ENCODE results near the gene CENPN.

The CENPN gene

GRCh38 chr16:80992676-80993293 is 14.2 kb upstream of the CENPN start:
- no peak for DNase-seq

GRCh38 chr16:80993307-80993706 is 13.7 kb upstream of the CENPN start:
- no peak for DNase-seq

GRCh38 chr16:80993834-80994233 is 13.2 kb upstream of the CENPN start:
- no peak for DNase-seq

- DNase-seq: no peak
Measured at GRCh38 chr16:80994451-80994850, 12.6 kb upstream of the CENPN start.

- DNase-seq: no peak
Measured at GRCh38 chr16:80996688-80997138, 10.3 kb upstream of the CENPN start.

GRCh38 chr16:80997139-80997798 is 9.7 kb upstream of the CENPN start:
- DNase-seq: peak; percentile 52

- no peak for DNase-seq
Measured at GRCh38 chr16:80997964-80998620, 8.9 kb upstream of the CENPN start.

- DNase-seq: no peak
Measured at GRCh38 chr16:81000873-81001272, 6.1 kb upstream of the CENPN start.

GRCh38 chr16:81001330-81001729 is 5.7 kb upstream of the CENPN start:
- DNase-seq: no peak

GRCh38 chr16:81003064-81003463 is 4.0 kb upstream of the CENPN start:
- DNase-seq: no peak

- DNase-seq: no peak
Measured at GRCh38 chr16:81003610-81004460, 3.2 kb upstream of the CENPN start.

GRCh38 chr16:81004646-81005353 is 2.2 kb upstream of the CENPN start:
- DNase-seq: peak; percentile 69

GRCh38 chr16:81005610-81006161 is 1.3 kb upstream of the CENPN start:
- peak; percentile 38 for DNase-seq

- DNase-seq: peak; percentile 80
Measured at GRCh38 chr16:81006211-81006812, 702 bp upstream of the CENPN start.

GRCh38 chr16:81008505-81008789 is 1.4 kb downstream of the CENPN start:
- no peak for DNase-seq

GRCh38 chr16:81012974-81013373 is 6.0 kb downstream of the CENPN start:
- DNase-seq: no peak

- no peak for DNase-seq
Measured at GRCh38 chr16:81014672-81015071, 7.7 kb downstream of the CENPN start.

- no peak for DNase-seq
Measured at GRCh38 chr16:81018496-81018895, 11.5 kb downstream of the CENPN start.

- DNase-seq: no peak
Measured at GRCh38 chr16:81026429-81026828, 19.4 kb downstream of the CENPN start.

GRCh38 chr16:81029930-81030604 is 23.1 kb downstream of the CENPN start:
- DNase-seq: no peak

- peak; percentile 93 for DNase-seq
Measured at GRCh38 chr16:81035398-81035974, 28.5 kb downstream of the CENPN start, which contains the start of gene ATMIN. TSS of gene ATMIN (plus strand) at chr16:81035842. CDS start at chr16:81035871, 29 bp downstream.
